OCI-LY1 (cell line): ENCODE data around the gene PNMT.
A peak's percentile ranks its signal among the peaks of the same experiment; 100 is the strongest.

ENCODE experiments used
- H2AFZ ChIP-seq: fragments of 200-600 bp; sonication (generic), shearing (Covaris generic); 2 replicates; pipeline ENCODE4 v1.6.0; 2014; ENCODE audit warnings: antibody characterized with exemption, mild to moderate bottlenecking, low read length
- H3F3A ChIP-seq: fragments of 200-600 bp; sonication (generic), shearing (Covaris generic); 2 replicates; pipeline ENCODE4 v1.6.0; 2014; ENCODE audit warnings: mild to moderate bottlenecking, antibody characterized with exemption, low read length, moderate library complexity; ENCODE audit not compliant: insufficient read depth
- H3K27ac ChIP-seq: fragments of 200-600 bp; sonication (generic); 2 replicates; pipeline ENCODE4 v1.5.1; 2014; ENCODE audit warnings: low read length, mixed run types, mild to moderate bottlenecking, low read depth; ENCODE audit not compliant: poor library complexity, severe bottlenecking
- H3K27me3 ChIP-seq: fragments of 200-600 bp; sonication (generic); 2 replicates; pipeline ENCODE4 v1.6.0; 2014; ENCODE audit warnings: antibody characterized with exemption, mild to moderate bottlenecking, low read length, moderate library complexity; ENCODE audit not compliant: insufficient read depth
- H3K36me3 ChIP-seq: fragments of 200-600 bp; sonication (generic); 2 replicates; pipeline ENCODE4 v1.6.1; 2014; ENCODE audit warnings: mild to moderate bottlenecking, antibody characterized with exemption, low read length, moderate library complexity, mixed read lengths; ENCODE audit not compliant: insufficient read depth
- H3K4me1 ChIP-seq: fragments of 200-600 bp; sonication (generic); 2 replicates; pipeline ENCODE4 v1.5.1; 2014; ENCODE audit warnings: mild to moderate bottlenecking, low read length, moderate library complexity; ENCODE audit not compliant: insufficient read depth, severe bottlenecking
- H3K4me2 ChIP-seq: fragments of 200-600 bp; sonication (generic), shearing (Covaris generic); 2 replicates; pipeline ENCODE4 v1.6.1; 2014; ENCODE audit warnings: low read length
- H3K4me3 ChIP-seq: fragments of 200-600 bp; sonication (generic); 2 replicates; pipeline ENCODE4 v1.5.1; 2014; ENCODE audit warnings: low read length, low read depth, mild to moderate bottlenecking, mixed read lengths; ENCODE audit not compliant: poor library complexity, severe bottlenecking
- H3K79me2 ChIP-seq: fragments of 200-600 bp; shearing (Covaris generic); 2 replicates; pipeline ENCODE4 v1.6.1; 2016; ENCODE audit warnings: mixed run types, low read length, mixed read lengths; ENCODE audit not compliant: insufficient read depth
- H3K9ac ChIP-seq: fragments of 200-600 bp; sonication (generic), shearing (Covaris generic); 2 replicates; pipeline ENCODE4 v1.6.1; 2014; ENCODE audit warnings: mild to moderate bottlenecking, low read length, mixed read lengths
- H3K9me2 ChIP-seq: fragments of 200-600 bp; sonication (generic), shearing (Covaris generic); 2 replicates; pipeline ENCODE4 v1.6.1; 2014; ENCODE audit warnings: low read depth, mild to moderate bottlenecking, low read length, mixed read lengths
- H3K9me3 ChIP-seq: fragments of 200-600 bp; shearing (Covaris generic); 2 replicates; pipeline ENCODE4 v1.6.1; 2014; ENCODE audit warnings: low read length, mixed read lengths
- H4K20me1 ChIP-seq: fragments of 200-600 bp; sonication (generic), shearing (Covaris generic); 2 replicates; pipeline ENCODE4 v1.6.0; 2016; ENCODE audit warnings: mild to moderate bottlenecking, low read length; ENCODE audit not compliant: insufficient read depth
- EZH2 ChIP-seq: fragments of 200-600 bp; sonication (generic), shearing (Covaris generic); IDR thresholded peaks from 2 replicates; pipeline ENCODE4 v1.8.0; 2017; ENCODE audit warnings: borderline replicate concordance, mixed run types, mild to moderate bottlenecking, antibody characterized with exemption, low read length, moderate library complexity, mixed read lengths
- TF ChIP-seq, protein P1 (sequence below): fragments of 200-600 bp; sonication (generic), shearing (Covaris generic); IDR thresholded peaks from 2 replicates; pipeline ENCODE4 v1.5.1; 2017; ENCODE audit warnings: mild to moderate bottlenecking, antibody characterized with exemption, low read length, moderate library complexity, mixed read lengths

PNMT gene

DNA sequence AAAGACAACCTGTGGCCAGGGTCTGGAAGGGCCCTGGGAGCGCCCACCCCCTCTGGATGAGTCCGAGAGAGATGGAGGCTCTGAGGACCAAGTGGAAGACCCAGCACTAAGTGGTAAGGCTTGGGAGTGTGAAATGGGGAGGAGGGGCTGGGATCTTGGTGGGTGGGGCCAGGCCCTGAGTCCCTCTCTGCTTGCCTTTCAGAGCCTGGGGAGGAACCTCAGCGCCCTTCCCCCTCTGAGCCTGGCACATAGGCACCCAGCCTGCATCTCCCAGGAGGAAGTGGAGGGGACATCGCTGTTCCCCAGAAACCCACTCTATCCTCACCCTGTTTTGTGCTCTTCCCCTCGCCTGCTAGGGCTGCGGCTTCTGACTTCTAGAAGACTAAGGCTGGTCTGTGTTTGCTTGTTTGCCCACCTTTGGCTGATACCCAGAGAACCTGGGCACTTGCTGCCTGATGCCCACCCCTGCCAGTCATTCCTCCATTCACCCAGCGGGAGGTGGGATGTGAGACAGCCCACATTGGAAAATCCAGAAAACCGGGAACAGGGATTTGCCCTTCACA is 32.6 kb upstream of the PNMT start:
- Histone ChIP-seq H3F3A (no peaks in the 10 kb centered on the region), H3K9ac (no peak overlapping the region; the same call in 1 of the 2 replicates), H3K4me3 (no peak overlapping the region), H3K4me1 (peaks cover 28% of the 10 kb centered on the region), H3K9me2 (no peaks in the 10 kb centered on the region), H3K27ac (no peak overlapping the region), H3K79me2 (no peaks in the 10 kb centered on the region; the same call in 1 of the 2 replicates), H3K4me2 (no peak overlapping the region), H3K36me3 (no peaks in the 10 kb centered on the region), H3K9me3 (no peaks in the 10 kb centered on the region), H2AFZ (no peak overlapping the region), H3K27me3 (no peaks in the 10 kb centered on the region), H4K20me1 (no peaks in the 10 kb centered on the region)
- TF ChIP-seq, protein P1, sequence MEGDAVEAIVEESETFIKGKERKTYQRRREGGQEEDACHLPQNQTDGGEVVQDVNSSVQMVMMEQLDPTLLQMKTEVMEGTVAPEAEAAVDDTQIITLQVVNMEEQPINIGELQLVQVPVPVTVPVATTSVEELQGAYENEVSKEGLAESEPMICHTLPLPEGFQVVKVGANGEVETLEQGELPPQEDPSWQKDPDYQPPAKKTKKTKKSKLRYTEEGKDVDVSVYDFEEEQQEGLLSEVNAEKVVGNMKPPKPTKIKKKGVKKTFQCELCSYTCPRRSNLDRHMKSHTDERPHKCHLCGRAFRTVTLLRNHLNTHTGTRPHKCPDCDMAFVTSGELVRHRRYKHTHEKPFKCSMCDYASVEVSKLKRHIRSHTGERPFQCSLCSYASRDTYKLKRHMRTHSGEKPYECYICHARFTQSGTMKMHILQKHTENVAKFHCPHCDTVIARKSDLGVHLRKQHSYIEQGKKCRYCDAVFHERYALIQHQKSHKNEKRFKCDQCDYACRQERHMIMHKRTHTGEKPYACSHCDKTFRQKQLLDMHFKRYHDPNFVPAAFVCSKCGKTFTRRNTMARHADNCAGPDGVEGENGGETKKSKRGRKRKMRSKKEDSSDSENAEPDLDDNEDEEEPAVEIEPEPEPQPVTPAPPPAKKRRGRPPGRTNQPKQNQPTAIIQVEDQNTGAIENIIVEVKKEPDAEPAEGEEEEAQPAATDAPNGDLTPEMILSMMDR: no peak
- no peak for TF ChIP-seq EZH2

DNA sequence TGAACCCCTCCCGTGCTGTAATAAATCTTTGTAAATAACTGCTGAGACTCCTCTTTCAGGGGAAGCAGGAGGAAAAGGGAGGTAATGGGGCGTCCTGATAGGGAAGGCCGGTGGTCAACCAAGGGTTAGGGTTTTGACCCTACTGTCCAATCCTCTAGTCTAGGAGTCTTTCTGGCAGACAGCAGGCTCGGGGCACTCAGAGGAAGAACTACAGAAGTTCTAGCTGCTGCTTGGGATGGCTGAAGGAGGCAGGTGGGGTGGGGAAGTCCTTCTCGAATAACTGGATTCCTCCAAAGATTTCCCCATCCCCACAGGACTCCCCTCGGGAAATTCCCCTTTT is 31.7 kb upstream of the PNMT start:
- H3K36me3 ChIP-seq: no peaks in the 10 kb centered on the region
- peak overlapping the region; percentile 81 for H3K4me3 ChIP-seq
- H3F3A ChIP-seq: no peaks in the 10 kb centered on the region
- H3K9me3 ChIP-seq: no peaks in the 10 kb centered on the region
- peak overlapping the region; percentile 96 for H3K4me2 ChIP-seq
- peaks cover 28% of the 10 kb centered on the region for H3K4me1 ChIP-seq
- peak overlapping the region; percentile 30 for H3K27ac ChIP-seq
- no peak overlapping the region for H2AFZ ChIP-seq
- TF ChIP-seq, protein P1: no peak
- TF ChIP-seq EZH2: no peak
- H3K9me2 ChIP-seq: no peaks in the 10 kb centered on the region
- no peaks in the 10 kb centered on the region for H3K27me3 ChIP-seq
- H4K20me1 ChIP-seq: no peaks in the 10 kb centered on the region
- no peaks in the 10 kb centered on the region; the same call in 1 of the 2 replicates for H3K79me2 ChIP-seq
- peak overlapping the region; percentile 84 for H3K9ac ChIP-seq

DNA sequence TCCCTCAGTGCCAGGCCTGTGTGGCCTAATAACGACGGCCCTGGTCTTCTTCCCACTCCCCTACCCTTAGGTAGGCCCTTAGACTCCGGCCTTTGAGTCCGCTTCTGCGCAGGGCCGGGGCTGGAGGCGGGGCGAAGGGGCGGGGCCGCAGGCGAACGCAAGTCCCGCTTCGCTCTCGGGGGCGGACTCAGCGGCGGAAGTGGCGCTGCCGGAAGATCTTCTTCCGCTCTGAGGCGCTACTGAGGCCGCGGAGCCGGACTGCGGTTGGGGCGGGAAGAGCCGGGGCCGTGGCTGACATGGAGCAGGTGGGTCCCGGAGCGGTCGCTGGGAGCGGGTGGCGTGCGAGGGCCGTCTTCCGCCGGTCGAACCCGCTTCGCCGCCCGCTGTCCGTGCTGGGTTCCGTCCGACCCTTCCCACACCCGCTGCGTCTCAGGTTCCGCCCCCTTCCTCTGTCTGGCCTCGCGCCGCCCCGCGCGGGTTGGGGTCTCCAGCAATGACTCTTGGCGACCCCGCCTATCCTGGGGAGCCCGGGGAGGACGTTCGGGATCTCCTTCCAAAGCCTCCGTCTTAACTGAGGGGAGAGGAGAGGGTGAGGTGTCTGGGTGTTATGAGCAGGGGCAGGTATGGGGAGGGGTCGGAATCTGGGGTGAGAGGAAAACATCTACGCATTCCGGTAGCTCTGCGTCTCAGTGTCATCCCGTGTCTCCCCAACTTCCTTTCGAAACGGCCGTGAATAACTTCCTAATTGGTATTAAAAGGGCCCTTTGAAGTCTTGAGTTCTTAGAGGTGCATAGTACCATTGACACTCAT is 31.1 kb upstream of the PNMT start, which contains the start of gene STARD3:
STARD3 (plus strand) TSS at position 218 of the 810 bp plus-strand sequence. CDS start 16,388 bp downstream, outside the sequence.
- Histone ChIP-seq H4K20me1 (no peaks in the 10 kb centered on the region), H3K27me3 (no peaks in the 10 kb centered on the region), H3K79me2 (no peaks in the 10 kb centered on the region; the same call in 1 of the 2 replicates), H3K4me1 (peaks cover 28% of the 10 kb centered on the region), H3K9ac (peak within 1 kb of the TSS; percentile 84), H3K4me2 (peak within 1 kb of the TSS; percentile 96), H3K36me3 (no peaks in the 10 kb centered on the region), H3K9me2 (no peaks in the 10 kb centered on the region), H3K27ac (peak within 1 kb of the TSS; percentile 30), H3K9me3 (no peaks in the 10 kb centered on the region), H3F3A (no peaks in the 10 kb centered on the region), H3K4me3 (peak within 1 kb of the TSS; percentile 81), H2AFZ (no peak within 1 kb of the TSS)
- TF ChIP-seq EZH2: no peak
- TF ChIP-seq, protein P1: no peak
